Thyroid gland (tissue), 4 donors: ENCODE results near the gene COQ8A.

Source experiments
- CTCF ChIP-seq, 6 experiments: fragments of 200-600 bp in 3 of 6; fragments of 450-650 bp in 3 of 6; sonication (generic) in 3 of 6; IDR thresholded peaks; one replicate each; pipeline ENCODE4 v1.5.1; 2016 to 2019; ENCODE audit warnings: antibody characterized with exemption in 6 of 6, mild to moderate bottlenecking in 2 of 6, inconsistent platforms in 1 of 6, moderate library complexity in 1 of 6
- POLR2A ChIP-seq, 2 donors: fragments of 450-650 bp; IDR thresholded peaks; one replicate each; pipeline ENCODE4 v1.6.1; 2017; ENCODE audit warnings: antibody characterized with exemption in 2 of 2, mild to moderate bottlenecking in 2 of 2, moderate library complexity in 1 of 2

GRCh38 chr1:226937940-226938725 is 2.0 kb upstream of the COQ8A start:
- TF ChIP-seq CTCF (IDR thresholded peaks at IDR 0.05), result no peak
- no peak for TF ChIP-seq POLR2A (IDR thresholded peaks at IDR 0.05)
